Caco-2 (cell line): ENCODE results near the gene SCAPER. TPM values are rescaled to one million over a fixed set of nuclear protein-coding genes. Genes with fewer than 3 reads are reported as not detected.

Experiments used
- BruUV-seq: library from RNA; stranded (reverse); fragments of 400-500 nt; replicated peaks from 2 replicates; lab custom pipeline; 2021; lab: Mats Ljungman, UMichigan
- CTCF ChIA-PET: fragments of 300-600 bp; sonication (Branson Sonifier 250); formaldehyde crosslinking; loops from one replicate; lab custom pipeline; 2022; ENCODE audit warnings: antibody characterized with exemption; lab: Charles Lee
- POLR2A ChIA-PET: fragments of 300-600 bp; sonication (Branson Sonifier 250); formaldehyde crosslinking; loops from one replicate; lab custom pipeline; 2022; ENCODE audit warnings: antibody characterized with exemption; lab: Charles Lee
- DNase-seq, 2 experiments: peaks; one replicate each; pipeline versions ENCODE4 v3.0.0 to v3.0.0-alpha.2; 2020 to 2022
- H3K27me3 ChIP-seq: replicated peaks from 2 replicates; pipeline ENCODE4 v1.6.0; 2011; ENCODE audit warnings: low read length; ENCODE audit not compliant: control insufficient read depth, insufficient read depth
- H3K36me3 ChIP-seq: 2 replicates; pipeline ENCODE4 v1.5.1; 2011; ENCODE audit warnings: low read length; ENCODE audit not compliant: control insufficient read depth, insufficient read depth
- H3K4me1 ChIP-seq: fragments of 250-450 bp; sonication (Bioruptor Pico); 2 replicates; pipeline ENCODE4 v1.5.1; 2020; ENCODE audit warnings: mild to moderate bottlenecking
- H3K4me3 ChIP-seq: 2 replicates; pipeline ENCODE4 v1.5.1; 2011; ENCODE audit warnings: low read depth, mild to moderate bottlenecking, control low read depth, low read length
- H3K9me3 ChIP-seq: fragments of 250-450 bp; sonication (Bioruptor Pico); 2 replicates; pipeline ENCODE4 v1.5.1; 2020; ENCODE audit warnings: mild to moderate bottlenecking, moderate library complexity
- H3K27ac Mint-ChIP-seq: one replicate; pipeline ENCODE4 v1.8.0; 2022; ENCODE audit warnings: mixed read lengths; ENCODE audit not compliant: unreplicated experiment
- H3K27me3 Mint-ChIP-seq: one replicate; pipeline ENCODE4 v1.8.0; 2022; ENCODE audit warnings: mixed read lengths; ENCODE audit not compliant: insufficient read depth, unreplicated experiment
- H3K36me3 Mint-ChIP-seq: one replicate; pipeline ENCODE4 v1.8.0; 2022; ENCODE audit warnings: mild to moderate bottlenecking, mixed read lengths; ENCODE audit not compliant: insufficient read depth, unreplicated experiment
- H3K4me1 Mint-ChIP-seq: one replicate; pipeline ENCODE4 v1.8.0; 2022; ENCODE audit warnings: low read depth, mixed read lengths; ENCODE audit not compliant: unreplicated experiment
- H3K4me3 Mint-ChIP-seq: one replicate; pipeline ENCODE4 v1.8.0; 2022; ENCODE audit warnings: mild to moderate bottlenecking, moderate library complexity, mixed read lengths; ENCODE audit not compliant: unreplicated experiment
- H3K9me3 Mint-ChIP-seq: one replicate; pipeline ENCODE4 v1.8.0; 2022; ENCODE audit warnings: mixed read lengths; ENCODE audit not compliant: unreplicated experiment
- CTCF ChIP-seq, 2 experiments: fragments of 200-600 bp in 1 of 2; IDR thresholded peaks; 1 replicate in 1 of 2; 2 replicates in 1 of 2; pipeline versions ENCODE4 v1.5.1 to v1.8.0; 2011 to 2022; ENCODE audit warnings: antibody characterized with exemption in 1 of 2, control low read depth in 1 of 2, inconsistent platforms in 1 of 2, low read depth in 1 of 2, low read length in 1 of 2, mild to moderate bottlenecking in 1 of 2, moderate library complexity in 1 of 2; ENCODE audit not compliant: insufficient read depth in 1 of 2, severe bottlenecking in 1 of 2, unreplicated experiment in 1 of 2
- intact Hi-C: fragments of 100-400 bp; cut with micrococcal nuclease; formaldehyde crosslinking; loops from one replicate; pipeline ENCODE4 v1.10.0; 2022; ENCODE audit not compliant: unreplicated experiment
- total RNA-seq: library from RNA; stranded (reverse); gene quantifications from 2 replicates; pipeline ENCODE4 v1.2.3, GENCODE V29; 2022

The SCAPER gene
- total RNA-seq, 1 experiment from 2014 or later: 24.6 TPM

DNA sequence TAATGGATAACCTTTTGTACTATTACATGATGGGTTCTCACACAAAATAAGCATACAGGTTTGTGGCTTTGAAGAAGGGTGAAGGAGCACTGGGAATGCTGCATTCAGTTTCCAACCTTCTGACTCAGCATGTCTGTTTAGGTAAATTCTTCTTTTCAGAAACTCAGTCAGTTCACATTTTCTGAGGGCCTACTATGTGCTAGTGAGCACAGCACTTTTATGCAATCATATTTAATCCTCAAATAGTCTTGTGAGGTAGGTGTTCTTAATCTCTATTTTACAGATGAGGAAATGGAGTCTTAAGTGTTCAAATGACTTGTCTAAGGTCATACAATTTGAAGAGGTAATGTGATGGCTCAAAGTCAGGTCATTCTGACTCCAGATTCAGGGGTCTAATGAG lies 527.4 kb downstream of the SCAPER start:
- peaks cover 8% of the 10 kb centered on the region; the same call in 1 of the 2 replicates for H3K4me1 ChIP-seq
- intact Hi-C loops: no loop called here
- no peaks in the 10 kb centered on the region for H3K9me3 ChIP-seq
- Mint-ChIP-seq H3K9me3 (no peaks in the 10 kb centered on the region), H3K4me3 (no peak overlapping the region), H3K4me1 (no peaks in the 10 kb centered on the region), H3K36me3 (no peaks in the 10 kb centered on the region), H3K27me3 (no peaks in the 10 kb centered on the region), H3K27ac (no peak overlapping the region)
- ChIA-PET CTCF (no interaction called here), POLR2A (no interaction called here)
- DNase-seq: no peak
- no peak for TF ChIP-seq CTCF (IDR thresholded peaks at IDR 0.05; ENCODE audit: insufficient read depth in 1 of 2, low read depth in 1 of 2, low read length in 1 of 2, severe bottlenecking in 1 of 2, unreplicated experiment in 1 of 2)
- no peaks in the 10 kb centered on the region for H3K27me3 ChIP-seq
- no TSS peak for BruUV-seq
- no peak overlapping the region for H3K4me3 ChIP-seq
- H3K36me3 ChIP-seq: no peaks in the 10 kb centered on the region; the same call in 1 of the 2 replicates

- Mint-ChIP-seq H3K4me1 (no peaks in the 10 kb centered on the region), H3K36me3 (peaks cover 2% of the 10 kb centered on the region), H3K27me3 (no peaks in the 10 kb centered on the region), H3K27ac (no peak overlapping the region), H3K4me3 (no peak overlapping the region), H3K9me3 (no peaks in the 10 kb centered on the region)
- no peak for DNase-seq
- Histone ChIP-seq H3K9me3 (no peaks in the 10 kb centered on the region), H3K36me3 (no peaks in the 10 kb centered on the region; the same call in 1 of the 2 replicates), H3K4me3 (no peak overlapping the region), H3K27me3 (no peaks in the 10 kb centered on the region), H3K4me1 (peaks cover 8% of the 10 kb centered on the region; the same call in 1 of the 2 replicates)
- POLR2A ChIA-PET: no interaction called here
- CTCF ChIA-PET: no interaction called here
- intact Hi-C loops: no loop called here
- no TSS peak for BruUV-seq
- TF ChIP-seq CTCF (IDR thresholded peaks at IDR 0.05; ENCODE audit: insufficient read depth in 1 of 2, low read depth in 1 of 2, low read length in 1 of 2, severe bottlenecking in 1 of 2, unreplicated experiment in 1 of 2): no peak
These were observed 527.9 kb downstream of the SCAPER start for GRCh38 chr15:76377217-76377616.

DNA sequence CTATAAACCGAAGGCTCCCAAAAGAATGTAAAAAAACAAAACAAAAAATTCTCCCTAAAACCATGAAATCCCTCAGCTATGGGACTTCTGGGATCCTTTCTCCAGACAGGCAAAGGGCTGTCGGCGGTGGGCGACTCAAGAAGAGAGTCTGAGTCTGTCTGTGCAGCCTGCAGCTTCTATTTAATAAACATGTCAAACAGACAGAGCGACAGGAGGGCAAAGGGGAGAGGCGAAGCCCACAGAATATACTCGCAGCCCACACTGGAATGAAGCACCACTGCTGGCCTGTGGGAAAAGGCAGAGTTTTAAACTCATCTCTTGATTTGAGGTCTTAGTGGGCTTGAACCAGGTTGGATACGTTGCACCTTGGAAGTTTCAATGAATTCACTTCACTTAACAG lies 528.3 kb downstream of the SCAPER start:
- Mint-ChIP-seq H3K36me3 (peaks cover 6% of the 10 kb centered on the region), H3K27me3 (no peaks in the 10 kb centered on the region), H3K4me3 (no peak overlapping the region), H3K27ac (no peak overlapping the region), H3K9me3 (no peaks in the 10 kb centered on the region), H3K4me1 (no peaks in the 10 kb centered on the region)
- intact Hi-C loops: no loop called here
- ChIA-PET POLR2A (no interaction called here), CTCF (no interaction called here)
- peaks cover 8% of the 10 kb centered on the region; the same call in 1 of the 2 replicates for H3K4me1 ChIP-seq
- no peak overlapping the region for H3K4me3 ChIP-seq
- no TSS peak for BruUV-seq
- TF ChIP-seq CTCF (IDR thresholded peaks at IDR 0.05; ENCODE audit: insufficient read depth in 1 of 2, low read depth in 1 of 2, low read length in 1 of 2, severe bottlenecking in 1 of 2, unreplicated experiment in 1 of 2): no peak
- no peaks in the 10 kb centered on the region for H3K27me3 ChIP-seq
- H3K36me3 ChIP-seq: no peaks in the 10 kb centered on the region; the same call in 1 of the 2 replicates
- H3K9me3 ChIP-seq: no peaks in the 10 kb centered on the region
- DNase-seq: no peak
